BE2C (cell line): Measurements from ENCODE around the gene CKAP5.

Experiments used
- DNase-seq: peaks from one replicate; pipeline ENCODE4 v3.0.0-alpha.2; 2020
- H3K27me3 ChIP-seq: fragments of 250-450 bp; sonication (Bioruptor Pico); 2 replicates; pipeline ENCODE4 v1.5.1; 2020; ENCODE audit warnings: mild to moderate bottlenecking
- H3K36me3 ChIP-seq: fragments of 250-450 bp; sonication (Bioruptor Pico); 2 replicates; pipeline ENCODE4 v1.5.1; 2020; ENCODE audit warnings: mild to moderate bottlenecking
- H3K4me1 ChIP-seq: fragments of 250-450 bp; sonication (Bioruptor Pico); 2 replicates; pipeline ENCODE4 v1.5.1; 2020
- H3K4me3 ChIP-seq: 2 replicates; pipeline ENCODE4 v1.5.1; 2011; ENCODE audit warnings: low read depth, low read length
- H3K9me3 ChIP-seq: fragments of 250-450 bp; sonication (Bioruptor Pico); 2 replicates; pipeline ENCODE4 v1.5.1; 2020
- CTCF ChIP-seq: IDR thresholded peaks from 2 replicates; pipeline ENCODE4 v1.5.1; 2012; ENCODE audit warnings: mild to moderate bottlenecking, low read depth, low read length

Gene CKAP5

DNA sequence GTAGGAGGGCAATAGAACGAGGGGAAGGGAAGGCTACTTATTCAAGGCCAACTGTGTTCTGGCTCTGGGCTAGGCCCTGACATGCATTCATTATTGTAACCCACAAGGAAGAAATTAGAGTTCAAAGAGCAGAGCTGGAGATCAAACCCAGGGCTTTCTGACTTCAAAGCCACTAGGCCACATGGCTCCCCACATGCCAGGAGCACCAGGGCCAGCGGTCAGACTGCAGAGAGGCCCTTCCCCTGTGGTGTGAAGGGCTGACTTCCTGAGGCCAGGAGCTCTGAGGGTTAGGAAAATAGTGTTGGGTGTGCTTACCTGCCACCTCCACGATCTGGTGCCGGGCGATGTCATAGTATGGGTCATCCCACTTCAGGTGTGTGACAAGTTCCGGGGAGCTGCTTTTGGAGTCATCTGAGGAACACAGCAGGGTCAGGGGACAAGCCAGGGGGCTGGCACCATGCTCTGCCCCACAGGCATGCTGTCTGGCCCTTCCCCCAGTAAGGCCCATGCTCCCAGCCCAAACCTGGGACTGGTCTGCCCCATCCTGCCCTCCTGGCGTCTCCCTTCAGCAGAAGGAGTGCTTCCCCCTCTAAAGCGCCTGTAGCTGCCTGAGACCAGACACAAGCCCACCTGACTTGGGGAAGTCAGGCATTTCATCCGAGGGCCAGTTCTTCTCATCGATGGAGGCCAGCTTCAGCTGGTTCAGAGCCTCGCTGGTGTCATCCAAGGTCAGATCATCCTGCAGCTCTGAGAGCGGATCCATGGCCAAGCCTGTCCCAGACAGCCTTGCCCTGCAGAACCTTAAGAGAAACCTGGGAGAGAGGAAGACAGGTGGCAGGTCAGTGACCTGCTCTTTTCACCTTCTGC lies 150.5 kb downstream of the CKAP5 start:
- Histone ChIP-seq H3K4me1 (no peaks in the 10 kb centered on the region; the same call in 1 of the 2 replicates), H3K36me3 (no peaks in the 10 kb centered on the region; the same call in 1 of the 2 replicates), H3K27me3 (no peaks in the 10 kb centered on the region), H3K4me3 (no peak overlapping the region), H3K9me3 (no peaks in the 10 kb centered on the region)
- no peak for TF ChIP-seq CTCF
- DNase-seq = no peak

- Histone ChIP-seq H3K4me3 (no peak overlapping the region), H3K36me3 (no peaks in the 10 kb centered on the region; the same call in 1 of the 2 replicates), H3K27me3 (no peaks in the 10 kb centered on the region), H3K4me1 (no peaks in the 10 kb centered on the region; the same call in 1 of the 2 replicates), H3K9me3 (no peaks in the 10 kb centered on the region)
- TF ChIP-seq CTCF = no peak
- no peak for DNase-seq
Measured at GRCh38 chr11:46694607-46695006, 151.5 kb downstream of the CKAP5 start.

GRCh38 chr11:46694072-46694471 lies 152.0 kb downstream of the CKAP5 start:
- no peaks in the 10 kb centered on the region; the same call in 1 of the 2 replicates for H3K4me1 ChIP-seq
- no peaks in the 10 kb centered on the region for H3K27me3 ChIP-seq
- H3K4me3 ChIP-seq = no peak overlapping the region
- no peak for DNase-seq
- no peaks in the 10 kb centered on the region for H3K9me3 ChIP-seq
- no peaks in the 10 kb centered on the region; the same call in 1 of the 2 replicates for H3K36me3 ChIP-seq
- no peak for TF ChIP-seq CTCF

DNA sequence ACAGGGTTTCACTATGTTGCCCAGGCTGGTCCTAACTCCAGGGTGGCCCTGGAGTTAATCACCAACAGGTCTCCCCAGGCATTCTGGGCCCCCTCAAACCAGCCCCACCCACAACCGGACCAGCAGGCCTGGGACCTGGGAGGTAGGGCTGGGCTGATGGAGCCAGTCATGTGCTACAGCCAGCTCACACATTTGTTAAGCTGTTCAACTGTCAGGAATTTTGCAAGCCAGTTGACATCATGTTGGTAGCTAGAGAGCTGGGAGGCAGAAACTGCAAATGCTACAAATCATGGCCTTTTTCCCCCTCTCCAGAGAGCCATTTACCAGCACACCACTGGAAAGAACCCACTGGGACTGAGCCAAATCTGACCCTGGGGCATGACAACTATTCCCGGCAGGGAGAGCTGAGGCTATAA lies 152.5 kb downstream of the CKAP5 start:
- Histone ChIP-seq H3K36me3 (no peaks in the 10 kb centered on the region; the same call in 1 of the 2 replicates), H3K27me3 (no peaks in the 10 kb centered on the region), H3K4me3 (no peak overlapping the region), H3K4me1 (no peaks in the 10 kb centered on the region; the same call in 1 of the 2 replicates), H3K9me3 (no peaks in the 10 kb centered on the region)
- TF ChIP-seq CTCF = no peak
- DNase-seq = no peak
